Activated T-cell treated with anti-CD3 and anti-CD28 coated beads, Interleukin-2, amount 50 U/mL, for 72 hours (primary cell): Measurements from ENCODE around the gene LBP. TPM values are rescaled to one million over a fixed set of nuclear protein-coding genes. Genes with fewer than 3 reads are reported as not detected.
"Not testable (repeated sequence)": the region's sequence is repeated elsewhere in the genome, so short reads cannot be mapped to it uniquely, and the experiment has no call there.

Experiments
- ATAC-seq, 2 donors: fragments of 150-1000 bp; cut with Tn5 transposase; replicated peaks in 1 of 2; 2 replicates each; pipeline ENCODE4 v1.10.0; 2021; ENCODE audit warnings: moderate library complexity in 2 of 2, mild to moderate bottlenecking in 1 of 2
- DNase-seq, 2 donors: peaks; one replicate each; pipeline ENCODE4 v3.0.0; 2021 to 2022; ENCODE audit warnings: mixed read lengths in 1 of 2
- H3K27ac Mint-ChIP-seq: one replicate; pipeline ENCODE4 v1.8.0; 2022; ENCODE audit warnings: mild to moderate bottlenecking, moderate library complexity, mixed read lengths
- H3K27me3 Mint-ChIP-seq: one replicate; pipeline ENCODE4 v1.8.0; 2022; ENCODE audit warnings: low read depth, mixed read lengths
- H3K36me3 Mint-ChIP-seq, 2 donors: one replicate each; pipeline ENCODE4 v1.8.0; 2022; ENCODE audit warnings: mixed read lengths in 2 of 2, mild to moderate bottlenecking in 1 of 2; ENCODE audit not compliant: insufficient read depth in 2 of 2
- H3K4me1 Mint-ChIP-seq: one replicate; pipeline ENCODE4 v1.8.0; 2022; ENCODE audit warnings: low read depth, mixed read lengths
- H3K4me3 Mint-ChIP-seq, 2 donors: one replicate each; pipeline ENCODE4 v1.8.0; 2022; ENCODE audit warnings: mild to moderate bottlenecking in 2 of 2, mixed read lengths in 2 of 2, moderate library complexity in 2 of 2
- H3K9me3 Mint-ChIP-seq, 2 donors: one replicate each; pipeline ENCODE4 v1.8.0; 2022; ENCODE audit warnings: mixed read lengths in 2 of 2
- total RNA-seq, 2 donors: library from RNA; stranded (reverse); gene quantifications; one replicate each; pipeline ENCODE4 v1.2.3, GENCODE V29; 2022

LBP gene
- total RNA-seq, 2 donors from 2014 or later: not detected

GRCh38 chr20:38326309-38326708 is 20.0 kb upstream of the LBP start:
- DNase-seq (no peak), ATAC-seq (no peak)
- Mint-ChIP-seq H3K27me3 (peaks cover 33% of the 10 kb centered on the region), H3K9me3 (peaks cover 0 to 3% of the 10 kb centered on the region in 2 donors), H3K36me3 (no peaks in the 10 kb centered on the region), H3K4me1 (no peaks in the 10 kb centered on the region), H3K27ac (no peak overlapping the region), H3K4me3 (no peak overlapping the region)

GRCh38 chr20:38330638-38331037 is 15.6 kb upstream of the LBP start:
- no peaks in the 10 kb centered on the region for H3K36me3 Mint-ChIP-seq
- no peaks in the 10 kb centered on the region for H3K4me1 Mint-ChIP-seq
- no peak for ATAC-seq

GRCh38 chr20:38331245-38331644 is 15.0 kb upstream of the LBP start:
- DNase-seq (no peak), ATAC-seq (no peak)
- H3K27ac Mint-ChIP-seq: no peak overlapping the region
- no peaks in the 10 kb centered on the region for H3K36me3 Mint-ChIP-seq
- H3K4me3 Mint-ChIP-seq: no peak overlapping the region
- no peaks in the 10 kb centered on the region for H3K9me3 Mint-ChIP-seq
- H3K27me3 Mint-ChIP-seq: peaks cover 27% of the 10 kb centered on the region
- H3K4me1 Mint-ChIP-seq: no peaks in the 10 kb centered on the region

More at GRCh38 chr20:38330638-38331037, 15.6 kb upstream of the LBP start:
- Mint-ChIP-seq H3K4me3 (no peak overlapping the region), H3K9me3 (peaks cover 0 to 3% of the 10 kb centered on the region in 2 donors), H3K27me3 (peaks cover 26% of the 10 kb centered on the region), H3K27ac (no peak overlapping the region)
- no peak for DNase-seq

- Mint-ChIP-seq H3K4me1 (no peaks in the 10 kb centered on the region), H3K27ac (no peak overlapping the region), H3K27me3 (peaks cover 31% of the 10 kb centered on the region)
Observed at GRCh38 chr20:38331814-38332213, 14.5 kb upstream of the LBP start.

GRCh38 chr20:38334016-38334415 is 12.3 kb upstream of the LBP start:
- Mint-ChIP-seq H3K9me3 (peaks cover 2 to 7% of the 10 kb centered on the region in 2 donors), H3K27ac (no peak overlapping the region), H3K36me3 (peaks cover 3 to 5% of the 10 kb centered on the region in 2 donors), H3K4me1 (no peaks in the 10 kb centered on the region), H3K4me3 (no peak overlapping the region), H3K27me3 (peaks cover 31% of the 10 kb centered on the region)
- ATAC-seq (no peak), DNase-seq (no peak)

More at GRCh38 chr20:38331814-38332213, 14.5 kb upstream of the LBP start:
- no peak for DNase-seq
- no peak for ATAC-seq
- H3K9me3 Mint-ChIP-seq: no peaks in the 10 kb centered on the region
- H3K4me3 Mint-ChIP-seq: no peak overlapping the region
- H3K36me3 Mint-ChIP-seq: no peaks in the 10 kb centered on the region

- DNase-seq: no peak
- ATAC-seq: no peak
- no peak overlapping the region for H3K4me3 Mint-ChIP-seq
- peaks cover 26% of the 10 kb centered on the region for H3K27me3 Mint-ChIP-seq
- H3K27ac Mint-ChIP-seq: no peak overlapping the region
- H3K4me1 Mint-ChIP-seq: no peaks in the 10 kb centered on the region
- H3K9me3 Mint-ChIP-seq: peaks cover 2 to 7% of the 10 kb centered on the region in 2 donors
- H3K36me3 Mint-ChIP-seq: peaks cover 3 to 5% of the 10 kb centered on the region in 2 donors
Observed at GRCh38 chr20:38336726-38337125, 9.6 kb upstream of the LBP start.

GRCh38 chr20:38337561-38338140 is 8.6 kb upstream of the LBP start:
- H3K9me3 Mint-ChIP-seq: peaks cover 2 to 7% of the 10 kb centered on the region in 2 donors
- DNase-seq (peak; percentile 25 to 26), ATAC-seq (peak; percentile 25 to 41)
- no peaks in the 10 kb centered on the region for H3K4me1 Mint-ChIP-seq
- H3K27me3 Mint-ChIP-seq: peaks cover 24% of the 10 kb centered on the region
- peaks cover 3 to 5% of the 10 kb centered on the region in 2 donors for H3K36me3 Mint-ChIP-seq
- no peak overlapping the region for H3K4me3 Mint-ChIP-seq
- H3K27ac Mint-ChIP-seq: no peak overlapping the region

- Mint-ChIP-seq H3K36me3 (peaks cover 3 to 5% of the 10 kb centered on the region in 2 donors), H3K4me3 (no peak overlapping the region), H3K27me3 (peaks cover 24% of the 10 kb centered on the region), H3K27ac (no peak overlapping the region), H3K4me1 (no peaks in the 10 kb centered on the region), H3K9me3 (peaks cover 2 to 7% of the 10 kb centered on the region in 2 donors)
- ATAC-seq (no peak), DNase-seq (no peak)
Observed at GRCh38 chr20:38338849-38339520, 7.3 kb upstream of the LBP start.

- H3K36me3 Mint-ChIP-seq, DNase-seq, H3K27ac Mint-ChIP-seq, H3K4me1 Mint-ChIP-seq, H3K4me3 Mint-ChIP-seq, H3K9me3 Mint-ChIP-seq, ATAC-seq: not testable (repeated sequence)
- peaks cover 24% of the 10 kb centered on the region for H3K27me3 Mint-ChIP-seq
Observed at GRCh38 chr20:38339521-38339896, 6.8 kb upstream of the LBP start.

- H3K9me3 Mint-ChIP-seq: peaks cover 2 to 7% of the 10 kb centered on the region in 2 donors
- no peaks in the 10 kb centered on the region for H3K4me1 Mint-ChIP-seq
- no peak for ATAC-seq
- no peak for DNase-seq
- peaks cover 3 to 5% of the 10 kb centered on the region in 2 donors for H3K36me3 Mint-ChIP-seq
- peaks cover 24% of the 10 kb centered on the region for H3K27me3 Mint-ChIP-seq
- no peak overlapping the region for H3K27ac Mint-ChIP-seq
- H3K4me3 Mint-ChIP-seq: no peak overlapping the region
Observed at GRCh38 chr20:38339997-38340396, 6.3 kb upstream of the LBP start.

GRCh38 chr20:38340693-38341092 is 5.6 kb upstream of the LBP start:
- Mint-ChIP-seq H3K36me3 (peaks cover 3 to 5% of the 10 kb centered on the region in 2 donors), H3K4me1 (no peaks in the 10 kb centered on the region), H3K27me3 (peaks cover 22% of the 10 kb centered on the region), H3K4me3 (no peak overlapping the region), H3K27ac (no peak overlapping the region), H3K9me3 (peaks cover 2 to 7% of the 10 kb centered on the region in 2 donors)
- DNase-seq (no peak), ATAC-seq (no peak)

- no peak overlapping the region for H3K4me3 Mint-ChIP-seq
- H3K9me3 Mint-ChIP-seq: peaks cover 2 to 7% of the 10 kb centered on the region in 2 donors
- H3K27me3 Mint-ChIP-seq: peaks cover 13% of the 10 kb centered on the region
- H3K27ac Mint-ChIP-seq: no peak overlapping the region
- peaks cover 3 to 5% of the 10 kb centered on the region in 2 donors for H3K36me3 Mint-ChIP-seq
- ATAC-seq (no peak), DNase-seq (no peak)
- no peaks in the 10 kb centered on the region for H3K4me1 Mint-ChIP-seq
Observed at GRCh38 chr20:38342216-38342615, 4.1 kb upstream of the LBP start.

GRCh38 chr20:38342713-38343310 is 3.5 kb upstream of the LBP start:
- H3K9me3 Mint-ChIP-seq: peaks cover under 1 to 5% of the 10 kb centered on the region in 2 donors
- H3K36me3 Mint-ChIP-seq: peaks cover 3 to 4% of the 10 kb centered on the region in 2 donors
- no peaks in the 10 kb centered on the region for H3K4me1 Mint-ChIP-seq
- ATAC-seq (no peak), DNase-seq (no peak)
- H3K27me3 Mint-ChIP-seq: peaks cover 12% of the 10 kb centered on the region
- H3K27ac Mint-ChIP-seq: no peak overlapping the region
- no peak overlapping the region for H3K4me3 Mint-ChIP-seq
